NCI-H1105 (cell line): ENCODE data around the gene CD247.
A peak's percentile ranks its signal among the peaks of the same experiment; 100 is the strongest.

Experiments
- DNase-seq: peaks from one replicate; lab custom pipeline; 2025; lab: John Stamatoyannopoulos, UW

The CD247 gene

DNA sequence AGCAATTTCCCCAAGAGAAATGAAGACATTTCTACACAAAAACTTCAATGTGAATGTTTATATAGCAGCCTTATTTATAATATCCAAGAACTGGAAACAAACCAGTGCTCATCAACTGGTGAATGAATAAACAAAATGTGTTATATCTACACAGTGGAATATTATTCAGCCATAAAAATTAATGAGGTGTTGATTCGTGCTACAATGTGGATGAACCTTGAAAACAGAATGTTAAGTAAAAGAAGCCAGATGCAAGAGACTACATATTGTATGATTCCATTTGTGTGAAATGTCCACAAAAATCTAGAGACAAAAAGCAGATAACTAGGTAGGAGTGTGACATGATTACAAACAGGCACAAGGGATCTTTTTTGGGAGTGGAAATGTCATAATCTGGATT, 110.0 kb downstream of the CD247 start:
- no peak for DNase-seq

DNA sequence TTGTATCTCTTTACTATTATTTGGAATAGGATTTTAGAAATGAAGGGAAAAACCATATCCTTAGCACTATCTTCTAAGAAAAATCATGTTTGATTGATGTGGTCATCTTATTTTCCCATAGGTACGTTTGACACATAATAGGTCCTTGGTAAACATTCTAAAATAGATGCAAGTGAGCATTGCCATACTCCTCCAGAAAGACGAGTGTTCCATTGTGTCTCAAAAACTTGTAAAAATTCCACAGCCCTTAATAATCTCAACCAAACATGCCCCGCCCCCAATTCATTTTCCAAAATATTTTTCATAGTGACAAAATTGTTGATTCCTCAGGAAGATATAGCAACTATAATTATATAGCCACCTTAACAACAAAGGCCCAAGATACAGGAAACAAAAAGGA, 113.4 kb downstream of the CD247 start:
- DNase-seq: no peak

DNA sequence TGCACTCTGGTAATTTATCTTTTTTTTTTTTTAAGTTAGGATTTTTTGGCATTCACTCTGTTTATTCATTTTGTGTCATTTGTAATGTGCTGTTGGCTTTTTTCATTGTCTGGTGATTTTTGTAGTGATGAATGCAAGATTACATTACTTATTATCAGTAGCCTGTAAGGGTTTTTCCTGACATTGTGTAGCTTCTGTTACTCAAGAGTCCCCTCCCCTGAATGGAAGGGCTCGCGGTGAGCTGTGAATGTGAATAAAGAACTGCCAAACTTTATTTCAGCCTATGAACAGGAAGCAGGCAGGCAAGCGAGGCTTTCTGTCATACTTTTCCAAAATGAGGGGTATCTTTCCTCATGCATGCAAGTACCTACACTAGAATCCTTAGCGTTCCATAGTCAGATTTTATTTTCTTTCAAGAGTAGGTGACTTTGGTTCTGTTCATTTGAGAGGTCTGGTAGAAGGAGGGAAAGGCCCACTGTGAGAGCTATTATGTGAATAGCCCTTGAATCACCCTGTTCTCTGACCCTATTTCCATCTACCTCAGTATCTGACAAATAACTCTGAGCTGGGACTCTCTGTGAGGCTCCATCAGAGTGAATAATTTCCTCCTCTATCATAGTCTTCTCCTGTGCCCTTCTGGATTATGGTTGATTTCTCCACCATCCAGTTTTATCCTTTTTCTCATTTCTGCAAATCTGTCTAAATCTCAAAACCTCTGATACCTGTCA, 114.0 kb downstream of the CD247 start:
- no peak for DNase-seq

DNA sequence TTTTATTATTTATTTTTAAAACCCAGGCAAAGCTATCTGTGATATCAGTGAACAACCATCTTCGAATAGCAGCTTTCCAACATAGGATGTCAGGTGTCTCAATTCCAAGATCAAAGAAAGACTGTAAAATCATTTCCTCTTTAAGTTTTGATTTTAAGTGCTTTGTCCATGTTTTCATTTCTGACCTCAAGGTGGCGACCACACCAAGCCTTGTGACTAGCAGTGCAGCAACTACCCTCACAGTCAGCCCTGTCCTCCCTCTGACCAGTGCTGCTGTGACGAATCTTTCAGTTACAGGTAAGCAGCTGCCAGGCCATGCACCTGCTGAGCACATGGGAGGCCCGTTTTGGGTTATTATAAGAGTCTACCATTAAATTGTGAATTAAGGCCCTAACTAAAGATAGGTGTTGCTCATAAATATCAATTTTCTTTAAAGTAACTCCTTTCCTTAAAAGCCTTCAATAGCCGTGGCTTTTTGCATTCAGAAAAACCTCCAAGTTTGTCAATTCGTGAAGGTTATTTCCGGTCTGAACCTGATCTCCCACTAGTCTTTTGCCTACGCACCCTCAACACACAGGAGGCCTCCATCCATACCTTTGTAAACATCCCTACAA, 117.0 kb downstream of the CD247 start:
- DNase-seq: peak; percentile 48

DNA sequence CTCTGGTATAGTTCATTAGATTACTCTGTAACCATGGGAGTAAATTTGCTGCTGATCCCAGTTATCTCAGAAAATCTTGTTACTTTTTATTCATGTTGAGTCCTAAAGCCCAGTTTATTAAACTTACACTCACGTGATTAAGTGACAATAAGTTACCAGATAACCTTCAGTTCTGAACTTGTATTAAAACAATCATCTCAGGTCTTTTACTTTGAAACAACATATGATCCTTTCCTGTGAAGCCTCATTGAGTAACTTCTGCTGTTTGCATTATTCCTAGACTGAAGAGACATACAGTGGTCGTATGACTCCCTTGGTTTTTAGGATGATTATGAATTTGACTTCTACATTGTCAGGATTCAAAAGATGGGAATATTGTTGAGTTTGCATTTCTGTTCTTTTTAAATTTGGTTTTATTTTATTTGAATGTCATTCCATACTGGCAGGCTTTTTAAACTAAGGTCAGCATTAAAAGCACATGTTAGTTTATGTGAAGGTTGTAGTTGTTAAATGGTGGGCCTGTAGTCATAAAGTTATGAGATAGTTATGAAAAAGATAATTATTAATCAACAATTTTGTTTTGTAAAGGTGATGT, 117.9 kb downstream of the CD247 start:
- DNase-seq: no peak

DNA sequence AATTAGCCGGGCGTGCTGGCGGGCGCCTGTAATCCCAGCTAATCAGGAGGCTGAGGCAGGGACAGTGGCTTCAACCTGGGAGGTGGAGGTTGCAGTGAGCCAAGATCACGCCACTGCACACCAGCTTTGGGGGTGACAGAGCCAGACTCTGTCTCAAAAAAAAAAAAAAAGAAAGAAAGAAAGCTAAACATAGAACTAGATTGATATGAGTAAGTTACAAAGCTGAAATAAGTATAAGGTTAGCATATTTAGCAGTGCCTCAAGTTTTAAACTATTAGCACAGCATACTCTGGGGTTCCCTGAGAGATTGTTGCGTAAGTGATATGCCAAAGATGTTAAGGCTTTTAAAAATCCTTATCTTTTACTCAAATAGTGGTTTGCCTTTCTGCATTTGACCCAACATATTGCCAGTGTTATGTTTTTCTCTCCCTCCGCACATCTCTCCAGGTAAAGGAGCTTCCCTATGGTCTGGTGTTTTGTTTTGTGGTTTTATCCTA, 126.1 kb downstream of the CD247 start:
- no peak for DNase-seq

DNA sequence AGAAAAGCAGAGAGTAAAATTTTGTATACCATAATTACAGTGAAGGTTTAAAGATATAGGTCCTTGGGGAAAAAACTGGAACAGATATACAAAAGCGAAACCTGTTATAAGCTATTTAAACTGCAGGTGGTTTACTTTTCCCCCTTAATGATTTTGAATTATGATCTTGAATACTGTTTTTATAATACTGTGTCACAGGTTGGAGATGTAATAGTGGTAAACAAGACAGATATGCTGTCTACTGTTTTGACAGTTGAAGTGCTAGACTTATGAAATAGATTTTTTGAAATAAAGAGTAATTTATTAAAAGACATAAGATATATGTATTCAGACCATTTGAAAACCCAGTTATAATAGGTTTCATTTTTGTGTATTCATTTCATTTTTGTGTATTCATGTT, 129.4 kb downstream of the CD247 start:
- DNase-seq: no peak

DNA sequence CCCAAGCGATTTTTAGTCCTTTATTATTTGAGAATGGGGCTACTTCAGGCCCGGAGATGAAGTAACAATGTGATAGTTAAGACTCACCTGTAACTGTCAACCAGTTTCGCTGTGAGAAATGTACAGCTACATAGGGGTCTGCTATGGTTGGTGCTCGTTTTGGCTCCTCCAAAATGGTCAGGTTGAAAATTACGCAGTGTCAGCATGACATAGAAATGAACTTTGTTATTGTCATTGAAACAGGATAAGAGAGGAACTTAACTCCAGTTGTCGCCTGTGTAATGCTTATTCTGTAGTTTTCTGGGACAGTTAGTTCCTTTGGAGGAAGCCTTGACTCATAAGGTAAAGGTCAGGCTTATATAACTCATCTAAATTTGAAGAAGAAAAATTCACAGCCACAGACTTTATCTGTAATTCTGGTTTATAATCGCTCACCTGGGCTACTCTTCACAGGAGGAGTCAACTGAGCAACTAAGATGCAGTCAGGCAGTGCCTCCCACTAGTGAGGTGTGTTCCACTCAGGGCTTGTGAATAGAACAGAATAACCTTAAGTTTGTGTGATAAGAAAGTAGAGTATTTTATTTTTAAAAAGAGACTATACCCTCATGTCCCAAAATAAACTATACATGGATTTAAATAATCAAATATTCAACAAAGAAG, 130.9 kb downstream of the CD247 start:
- no peak for DNase-seq
